Esophagus muscularis mucosa (tissue), 3 donors: ENCODE data around the gene ABR.

Source experiments
- POLR2A ChIP-seq: fragments of 450-650 bp; IDR thresholded peaks from one replicate; pipeline ENCODE4 v1.6.1; 2017; ENCODE audit warnings: antibody characterized with exemption, moderate library complexity, mild to moderate bottlenecking, low read depth
- TF ChIP-seq, protein P1 (sequence below), 3 experiments: fragments of 200-600 bp in 2 of 3; fragments of 450-650 bp in 1 of 3; sonication (generic) in 2 of 3; IDR thresholded peaks; one replicate each; pipeline ENCODE4 v1.5.1; 2017 to 2019; ENCODE audit warnings: antibody characterized with exemption in 3 of 3, mild to moderate bottlenecking in 2 of 3, moderate library complexity in 1 of 3

DNA sequence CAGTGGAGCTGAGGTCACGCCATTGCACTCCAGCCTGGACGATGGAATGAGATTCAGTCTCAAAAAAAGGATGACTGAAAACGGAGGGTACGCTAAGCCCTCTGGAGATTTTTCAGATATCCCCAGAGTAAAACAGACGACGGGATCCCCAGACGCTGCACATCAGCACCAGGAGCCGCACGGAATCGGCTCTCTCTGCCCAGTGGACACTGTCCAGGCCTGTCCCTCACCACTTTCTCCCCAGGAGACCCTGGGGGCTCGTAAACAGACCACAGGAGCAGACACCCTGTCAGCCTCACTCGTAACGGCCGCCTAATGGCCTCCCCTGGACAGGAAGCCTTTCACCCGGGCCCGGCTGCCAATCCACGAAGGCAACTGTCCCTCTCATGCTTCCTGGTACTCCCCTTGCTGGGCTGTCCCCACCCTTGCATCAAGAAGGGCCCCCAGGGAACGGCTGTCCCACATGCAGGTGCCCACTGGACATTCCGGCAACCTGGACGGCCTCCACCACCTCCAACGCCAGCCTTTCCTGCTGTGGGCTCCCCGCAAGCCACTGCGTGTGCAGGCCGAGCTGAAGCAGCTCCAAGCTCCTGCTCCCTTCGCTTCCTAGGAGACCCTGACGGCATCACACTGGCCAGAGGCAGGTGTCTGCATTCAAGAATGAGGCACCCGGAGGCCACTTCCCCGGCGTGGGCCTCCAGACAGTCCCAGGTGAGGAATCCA lies 108.5 kb downstream of the ABR start:
- TF ChIP-seq POLR2A, result no peak
- TF ChIP-seq, protein P1, sequence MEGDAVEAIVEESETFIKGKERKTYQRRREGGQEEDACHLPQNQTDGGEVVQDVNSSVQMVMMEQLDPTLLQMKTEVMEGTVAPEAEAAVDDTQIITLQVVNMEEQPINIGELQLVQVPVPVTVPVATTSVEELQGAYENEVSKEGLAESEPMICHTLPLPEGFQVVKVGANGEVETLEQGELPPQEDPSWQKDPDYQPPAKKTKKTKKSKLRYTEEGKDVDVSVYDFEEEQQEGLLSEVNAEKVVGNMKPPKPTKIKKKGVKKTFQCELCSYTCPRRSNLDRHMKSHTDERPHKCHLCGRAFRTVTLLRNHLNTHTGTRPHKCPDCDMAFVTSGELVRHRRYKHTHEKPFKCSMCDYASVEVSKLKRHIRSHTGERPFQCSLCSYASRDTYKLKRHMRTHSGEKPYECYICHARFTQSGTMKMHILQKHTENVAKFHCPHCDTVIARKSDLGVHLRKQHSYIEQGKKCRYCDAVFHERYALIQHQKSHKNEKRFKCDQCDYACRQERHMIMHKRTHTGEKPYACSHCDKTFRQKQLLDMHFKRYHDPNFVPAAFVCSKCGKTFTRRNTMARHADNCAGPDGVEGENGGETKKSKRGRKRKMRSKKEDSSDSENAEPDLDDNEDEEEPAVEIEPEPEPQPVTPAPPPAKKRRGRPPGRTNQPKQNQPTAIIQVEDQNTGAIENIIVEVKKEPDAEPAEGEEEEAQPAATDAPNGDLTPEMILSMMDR (IDR thresholded peaks at IDR 0.05), result no peak
